Muscle layer of colon (tissue), 2 donors: ENCODE results near the gene ITPR3.

Source experiments
- H3K27ac ChIP-seq: one replicate; pipeline ENCODE4 v1.7.0; 2013; ENCODE audit warnings: low read depth, mild to moderate bottlenecking, low read length, moderate library complexity
- H3K27me3 ChIP-seq, 2 donors: one replicate each; pipeline ENCODE4 v1.7.0; 2013; ENCODE audit warnings: low read length in 2 of 2, mild to moderate bottlenecking in 2 of 2; ENCODE audit not compliant: insufficient read depth in 2 of 2, control insufficient read depth in 1 of 2
- H3K36me3 ChIP-seq: one replicate; pipeline ENCODE4 v1.7.0; 2013; ENCODE audit warnings: mild to moderate bottlenecking, low read length; ENCODE audit not compliant: insufficient read depth
- H3K4me1 ChIP-seq: one replicate; pipeline ENCODE4 v1.7.0; 2013; ENCODE audit warnings: mild to moderate bottlenecking, low read length; ENCODE audit not compliant: insufficient read depth
- H3K4me3 ChIP-seq, 2 donors: one replicate each; pipeline ENCODE4 v1.7.0; 2013; ENCODE audit warnings: low read length in 2 of 2, low read depth in 1 of 2, mild to moderate bottlenecking in 1 of 2, moderate library complexity in 1 of 2
- H3K9ac ChIP-seq: one replicate; pipeline ENCODE4 v1.7.0; 2013; ENCODE audit warnings: low read length
- H3K9me3 ChIP-seq: one replicate; pipeline ENCODE4 v1.7.0; 2013; ENCODE audit warnings: mild to moderate bottlenecking, low read length
- donor health status: abdominal sarcoma.
- donor health status: Adenocarcinoma of cecum.

ITPR3 gene

GRCh38 chr6:33719326-33719987, 98.3 kb downstream of the ITPR3 start:
- Histone ChIP-seq H3K4me1 (peaks cover 19% of the 10 kb centered on the region), H3K4me3 (no peak overlapping the region), H3K27me3 (no peaks in the 10 kb centered on the region), H3K9me3 (no peaks in the 10 kb centered on the region), H3K9ac (no peak overlapping the region), H3K27ac (no peak overlapping the region), H3K36me3 (no peaks in the 10 kb centered on the region)

DNA sequence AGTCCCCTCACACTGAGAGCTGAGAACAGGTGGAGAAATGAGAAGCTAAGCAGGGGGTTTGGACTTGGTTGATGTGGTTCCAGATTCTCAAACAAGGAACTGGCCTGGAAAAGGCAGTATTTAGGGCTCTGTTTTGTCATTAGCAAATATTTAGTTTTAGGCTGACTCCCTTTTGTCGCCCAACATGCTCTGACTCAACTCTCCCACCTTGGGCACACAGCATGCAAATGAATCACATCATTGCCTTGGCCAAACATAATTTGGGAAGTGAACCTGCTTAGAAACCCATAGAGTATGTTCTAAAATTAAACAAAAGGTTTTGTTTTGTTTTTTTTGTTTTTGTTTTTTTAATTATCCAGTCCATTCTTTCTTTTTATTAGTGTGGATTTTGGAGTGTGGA, 99.9 kb downstream of the ITPR3 start:
- H3K27me3 ChIP-seq, result no peaks in the 10 kb centered on the region
- no peak overlapping the region for H3K27ac ChIP-seq
- H3K4me3 ChIP-seq, result no peak overlapping the region
- no peak overlapping the region for H3K9ac ChIP-seq
- peaks cover 19% of the 10 kb centered on the region for H3K4me1 ChIP-seq
- H3K36me3 ChIP-seq, result no peaks in the 10 kb centered on the region
- H3K9me3 ChIP-seq, result no peaks in the 10 kb centered on the region

- H3K27ac ChIP-seq, result peak overlapping the region; percentile 41
- no peaks in the 10 kb centered on the region for H3K27me3 ChIP-seq
- no peaks in the 10 kb centered on the region for H3K9me3 ChIP-seq
- peaks cover 19% of the 10 kb centered on the region for H3K4me1 ChIP-seq
- no peaks in the 10 kb centered on the region for H3K36me3 ChIP-seq
- H3K9ac ChIP-seq, result no peak overlapping the region
- no peak overlapping the region for H3K4me3 ChIP-seq
Measured at GRCh38 chr6:33721508-33721907, 100.4 kb downstream of the ITPR3 start.

DNA sequence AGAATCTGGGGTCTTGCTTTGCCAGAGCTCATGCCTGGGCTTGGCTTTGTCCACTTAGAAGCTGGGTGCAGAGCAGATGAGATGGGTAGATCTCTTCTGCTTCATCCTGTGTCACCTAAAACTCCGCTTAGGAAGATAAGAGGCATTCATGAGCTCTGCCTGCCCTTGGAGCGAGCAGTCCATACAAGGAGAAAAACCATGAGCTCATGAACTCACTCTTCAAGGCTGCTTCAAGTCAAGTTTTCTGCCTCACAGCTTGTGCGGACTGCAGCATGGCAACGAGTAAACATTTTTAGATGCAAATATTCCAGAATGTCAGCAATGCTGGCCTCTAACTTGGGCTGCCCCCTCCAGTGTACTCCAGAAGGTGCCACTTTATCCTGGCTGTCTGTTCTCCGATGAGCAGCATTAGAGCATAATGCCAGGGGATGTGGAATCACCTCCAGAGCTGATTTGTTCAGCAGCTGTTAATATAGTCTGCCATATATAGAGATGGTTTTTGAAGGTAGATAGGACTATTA, 101.0 kb downstream of the ITPR3 start:
- Histone ChIP-seq H3K27ac (peak overlapping the region; percentile 41), H3K9me3 (no peaks in the 10 kb centered on the region), H3K9ac (no peak overlapping the region), H3K36me3 (no peaks in the 10 kb centered on the region), H3K4me1 (peaks cover 15% of the 10 kb centered on the region), H3K4me3 (no peak overlapping the region), H3K27me3 (no peaks in the 10 kb centered on the region)

- Histone ChIP-seq H3K4me3 (no peak overlapping the region), H3K9ac (no peak overlapping the region), H3K27me3 (no peaks in the 10 kb centered on the region), H3K9me3 (no peaks in the 10 kb centered on the region), H3K4me1 (peaks cover 9% of the 10 kb centered on the region), H3K27ac (no peak overlapping the region), H3K36me3 (no peaks in the 10 kb centered on the region)
Measured at GRCh38 chr6:33723371-33724085, 102.4 kb downstream of the ITPR3 start.

GRCh38 chr6:33724102-33725023, 103.2 kb downstream of the ITPR3 start:
- Histone ChIP-seq H3K9me3 (no peaks in the 10 kb centered on the region), H3K4me1 (peaks cover 9% of the 10 kb centered on the region), H3K4me3 (no peak overlapping the region), H3K27me3 (no peaks in the 10 kb centered on the region), H3K27ac (no peak overlapping the region), H3K36me3 (no peaks in the 10 kb centered on the region), H3K9ac (no peak overlapping the region)

- Histone ChIP-seq H3K4me1 (peaks cover 9% of the 10 kb centered on the region), H3K9ac (no peak overlapping the region), H3K27ac (no peak overlapping the region)
Measured at GRCh38 chr6:33725222-33725621, 104.1 kb downstream of the ITPR3 start.

DNA sequence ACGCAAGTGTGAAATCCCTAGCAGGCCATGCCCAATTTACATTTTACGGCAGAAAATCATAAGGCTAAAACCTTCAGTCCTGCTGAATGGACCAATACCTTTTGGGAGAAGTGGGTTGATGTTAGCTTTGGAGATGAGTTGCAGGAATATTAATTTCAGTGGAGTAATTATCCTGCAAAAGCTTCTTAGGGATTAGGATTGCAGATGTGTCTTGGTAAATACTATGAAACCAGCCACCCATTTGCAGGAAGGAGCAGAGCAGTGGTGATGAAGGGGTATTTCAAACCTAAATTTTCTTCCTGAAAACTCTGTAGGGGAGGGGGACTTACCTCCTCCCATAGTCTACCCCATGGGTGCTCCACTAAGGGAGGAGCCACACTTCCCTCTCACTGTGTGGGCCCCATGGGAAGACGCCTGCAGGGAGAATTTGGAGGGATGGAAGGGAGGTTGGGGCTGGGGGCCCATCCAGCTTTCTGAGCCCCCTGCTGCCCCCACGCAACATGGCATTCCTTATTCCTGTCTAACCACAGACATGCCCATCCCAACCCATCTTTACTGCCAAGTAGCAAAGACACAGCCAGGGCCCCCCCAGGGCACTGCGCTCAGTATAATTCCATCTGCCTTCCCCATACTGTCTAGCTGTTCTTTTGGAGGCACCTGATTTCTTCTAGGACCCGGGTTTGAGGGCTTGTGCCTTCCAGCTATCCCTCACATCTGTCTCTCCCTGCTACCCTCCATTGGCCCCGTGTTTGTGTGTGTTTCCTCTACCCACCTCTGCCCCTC, 105.0 kb downstream of the ITPR3 start:
- no peaks in the 10 kb centered on the region for H3K27me3 ChIP-seq
- H3K27ac ChIP-seq, result no peak overlapping the region
- H3K9ac ChIP-seq, result no peak overlapping the region
- no peak overlapping the region for H3K4me3 ChIP-seq
- H3K9me3 ChIP-seq, result no peaks in the 10 kb centered on the region
- H3K4me1 ChIP-seq, result peaks cover 9% of the 10 kb centered on the region
- no peaks in the 10 kb centered on the region for H3K36me3 ChIP-seq

More at GRCh38 chr6:33725222-33725621, 104.1 kb downstream of the ITPR3 start:
- Histone ChIP-seq H3K27me3 (no peaks in the 10 kb centered on the region), H3K36me3 (no peaks in the 10 kb centered on the region), H3K9me3 (no peaks in the 10 kb centered on the region), H3K4me3 (no peak overlapping the region)

DNA sequence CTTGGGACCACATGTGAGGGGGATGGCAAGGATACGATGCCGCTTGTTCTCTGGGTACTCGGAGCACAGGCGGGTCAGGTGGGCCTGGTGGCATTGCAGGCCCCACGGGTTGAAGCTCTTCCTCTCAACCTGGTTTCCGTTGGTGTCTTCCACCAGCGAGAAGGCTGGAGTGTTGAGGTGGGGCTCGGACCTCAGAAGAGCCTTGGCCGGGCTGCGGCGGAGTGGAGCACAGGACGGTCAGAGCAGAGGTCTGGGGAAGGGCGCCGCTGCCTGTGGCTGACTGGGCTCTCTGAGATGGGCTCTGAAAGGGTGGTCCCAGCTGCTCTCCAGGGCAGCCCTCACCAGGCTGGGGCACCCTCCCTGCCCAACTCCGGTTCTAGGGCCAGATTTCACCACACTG, 105.6 kb downstream of the ITPR3 start:
- Histone ChIP-seq H3K36me3 (no peaks in the 10 kb centered on the region), H3K9me3 (no peaks in the 10 kb centered on the region), H3K27ac (no peak overlapping the region), H3K4me3 (no peak overlapping the region), H3K27me3 (no peaks in the 10 kb centered on the region), H3K4me1 (peaks cover 9% of the 10 kb centered on the region), H3K9ac (no peak overlapping the region)

DNA sequence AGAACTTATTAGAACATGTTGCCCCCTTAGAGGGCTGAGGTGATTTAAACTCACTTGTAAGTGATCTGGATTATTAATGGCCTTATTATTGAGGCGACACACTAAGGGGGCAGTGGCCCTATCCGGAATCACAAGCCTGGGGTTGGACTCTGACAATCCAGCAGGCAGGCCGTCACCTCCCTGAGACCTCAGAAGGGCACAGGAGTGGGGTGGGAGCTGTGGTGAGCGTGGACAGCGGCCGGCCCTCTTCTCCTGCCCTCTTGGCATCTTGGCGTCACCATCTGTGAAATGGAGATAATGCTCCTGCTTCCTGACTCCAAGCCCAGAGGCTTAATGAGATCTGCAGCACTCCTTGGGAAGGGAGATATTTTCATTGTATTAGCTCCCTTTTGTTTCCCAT, 106.0 kb downstream of the ITPR3 start:
- Histone ChIP-seq H3K4me3 (no peak overlapping the region), H3K9ac (no peak overlapping the region), H3K9me3 (no peaks in the 10 kb centered on the region), H3K27me3 (no peaks in the 10 kb centered on the region), H3K27ac (no peak overlapping the region), H3K36me3 (no peaks in the 10 kb centered on the region), H3K4me1 (peaks cover 9% of the 10 kb centered on the region)
